HepG2 (cell line): ENCODE measurements around the gene KCTD15. TPM values are rescaled to one million over a fixed set of nuclear protein-coding genes. Genes with fewer than 3 reads are reported as not detected.

Source experiments
- AKNA ChIP-seq: sonication (generic); formaldehyde crosslinking; IDR thresholded peaks from 2 replicates; pipeline ENCODE4 v1.4.0; 2020; ENCODE audit warnings: missing genetic modification reagents, borderline replicate concordance
- ARID2 ChIP-seq: sonication (generic); formaldehyde crosslinking; IDR thresholded peaks from 2 replicates; pipeline ENCODE4 v1.8.1; 2022; ENCODE audit warnings: mild to moderate bottlenecking, missing genetic modification reagents, borderline replicate concordance
- BCLAF1 ChIP-seq: fragments of 450-650 bp; IDR thresholded peaks from 2 replicates; pipeline ENCODE4 v1.6.1; 2017; ENCODE audit warnings: mild to moderate bottlenecking
- BHLHE40 ChIP-seq: IDR thresholded peaks from 2 replicates; pipeline ENCODE4 v1.6.1; 2011; ENCODE audit warnings: low read length, improper control_type of control experiment
- CHD4 ChIP-seq: fragments of 200-600 bp; sonication (generic); IDR thresholded peaks from 2 replicates; pipeline ENCODE4 v1.7.0; 2017; ENCODE audit warnings: mild to moderate bottlenecking, low read length, borderline replicate concordance
- ISX ChIP-seq: sonication (generic); formaldehyde crosslinking; conservative IDR thresholded peaks from 2 replicates; pipeline ENCODE4 v1.5.0; 2020; ENCODE audit warnings: missing genetic modification reagents
- NAIF1 ChIP-seq: sonication (generic); formaldehyde crosslinking; IDR thresholded peaks from 2 replicates; pipeline ENCODE4 v1.5.0; 2020; ENCODE audit warnings: mild to moderate bottlenecking, missing genetic modification reagents, borderline replicate concordance
- RBFOX2 ChIP-seq: fragments of 200-400 bp; formaldehyde crosslinking; IDR thresholded peaks from 2 replicates; pipeline ENCODE4 v1.6.1; 2017; ENCODE audit warnings: low read depth, mild to moderate bottlenecking, low read length
- RBM22 ChIP-seq: fragments of 200-400 bp; formaldehyde crosslinking; optimal IDR thresholded peaks from 2 replicates; pipeline ENCODE3; 2017; ENCODE audit warnings: mild to moderate bottlenecking, low read length, moderate library complexity
- RELA ChIP-seq: sonication (generic); formaldehyde crosslinking; IDR thresholded peaks from 2 replicates; pipeline ENCODE4 v1.4.0; 2020; ENCODE audit warnings: missing genetic modification reagents
- SAFB2 ChIP-seq: sonication (generic); formaldehyde crosslinking; IDR thresholded peaks from 2 replicates; pipeline ENCODE4 v1.5.1; 2020; ENCODE audit warnings: missing genetic modification reagents, low read depth, mild to moderate bottlenecking, borderline replicate concordance
- SOX13 ChIP-seq, 3 experiments: fragments of 450-650 bp in 1 of 3; sonication (generic) in 1 of 3; formaldehyde crosslinking in 1 of 3; IDR thresholded peaks in 2 of 3; conservative IDR thresholded peaks in 1 of 3; 2 replicates each; pipeline versions ENCODE4 v1.5.0 to v1.6.1; 2016 to 2020; ENCODE audit warnings: antibody characterized with exemption in 1 of 3, mild to moderate bottlenecking in 1 of 3, missing compliant biosample characterization in 1 of 3, missing genetic modification reagents in 1 of 3, moderate library complexity in 1 of 3
- THAP7 ChIP-seq: sonication (generic); formaldehyde crosslinking; IDR thresholded peaks from 2 replicates; pipeline ENCODE4 v1.8.1; 2023; ENCODE audit warnings: mild to moderate bottlenecking, missing genetic modification reagents
- ZNF138 ChIP-seq: sonication (generic); formaldehyde crosslinking; IDR thresholded peaks from 2 replicates; pipeline ENCODE4 v1.5.0; 2020; ENCODE audit warnings: mild to moderate bottlenecking, low read depth, missing genetic modification reagents
- ZNF280B ChIP-seq: sonication (generic); formaldehyde crosslinking; IDR thresholded peaks from 2 replicates; pipeline ENCODE4 v1.5.0; 2020; ENCODE audit warnings: missing genetic modification reagents, mild to moderate bottlenecking, borderline replicate concordance
- ZNF367 ChIP-seq: sonication (generic); formaldehyde crosslinking; IDR thresholded peaks from 2 replicates; pipeline ENCODE4 v1.4.0; 2020; ENCODE audit warnings: missing genetic modification reagents, borderline replicate concordance
- ZNF558 ChIP-seq: sonication (generic); formaldehyde crosslinking; IDR thresholded peaks from 2 replicates; pipeline ENCODE4 v1.9.0; 2022; ENCODE audit warnings: mild to moderate bottlenecking, missing genetic modification reagents, borderline replicate concordance
- ZSCAN21 ChIP-seq: sonication (generic); formaldehyde crosslinking; IDR thresholded peaks from 2 replicates; pipeline ENCODE4 v1.8.0; 2022; ENCODE audit warnings: mild to moderate bottlenecking, missing genetic modification reagents, moderate library complexity, borderline replicate concordance
- polyA plus RNA-seq, 8 experiments: library from polyadenylated mRNA; depleted of rRNA in 3 of 8; stranded (reverse) in 7 of 8; unstranded in 1 of 8; fragments of >200 nt; fragmentation: Illumina TruSeq in 4 of 8; extraction: Trizol in 4 of 8; gene quantifications; 2 replicates each; pipeline versions ENCODE4 v1.2.1 to v1.2.3, GENCODE V29; 2011 to 2016; ENCODE audit warnings: low read depth in 4 of 8, missing spikeins in 1 of 8, mixed read lengths in 1 of 8; ENCODE audit not compliant: insufficient read depth in 1 of 8
- total RNA-seq, 5 experiments: library from RNA; depleted of rRNA; stranded (reverse); fragments of >200 nt; fragmentation: Illumina TruSeq; extraction: Trizol; gene quantifications; 2 replicates each; pipeline ENCODE4 v1.2.3, GENCODE V29; 2016; ENCODE audit warnings: low read depth in 1 of 5

Gene KCTD15
- total and polyA plus RNA-seq, 2 of the 13 experiments (the other 11 are each of a cell fraction or from before 2014, with no cell fraction given) = 13.2 to 16.7 TPM

GRCh38 chr19:33778089-33778791 lies 18.4 kb upstream of the KCTD15 start (continued):
- TF ChIP-seq ZNF558 (CRISPR knock-in tag) (no peak), RBM22 (no peak), RBFOX2 (no peak), RELA (peak; percentile 88; the same call in 1 of the 2 replicates), NAIF1 (CRISPR knock-in tag) (no peak), SOX13 (IDR thresholded peaks at IDR 0.05) (no peak), SOX13 (CRISPR knock-in tag; conservative IDR thresholded peaks at IDR 0.05 in 1 of 2, IDR thresholded peaks at IDR 0.05 in 1 of 2) (no peak), BCLAF1 (no peak), ZSCAN21 (CRISPR knock-in tag) (no peak), THAP7 (no peak), SAFB2 (CRISPR knock-in tag) (no peak), BHLHE40 (peak; percentile 29; the same call in 1 of the 2 replicates), ZNF367 (CRISPR knock-in tag) (0 out of 2 replicates have a peak, but pooled peaks have one; percentile 35), AKNA (no peak), ISX (CRISPR knock-in tag) (no peak), ARID2 (CRISPR knock-in tag) (no peak), CHD4 (no peak), ZNF138 (CRISPR knock-in tag) (no peak), ZNF280B (CRISPR knock-in tag) (no peak)
